Endothelial cell of umbilical vein (primary cell): ENCODE data around the gene CACNB4. TPM values are rescaled to one million over a fixed set of nuclear protein-coding genes. Genes with fewer than 3 reads are reported as not detected.

ENCODE experiments used
- BruUV-seq: library from RNA; stranded (reverse); fragments of 400-500 nt; replicated peaks from 2 replicates; lab custom pipeline; 2021; lab: Mats Ljungman, UMichigan
- CTCF ChIA-PET: fragments of 300-600, 350-600 bp; sonication (Branson Sonifier 250); formaldehyde crosslinking; loops from one replicate; lab custom pipeline; 2021; ENCODE audit warnings: antibody characterized with exemption, inconsistent platforms; lab: Charles Lee
- POLR2A ChIA-PET: fragments of 300-600, 350-600 bp; sonication (Branson Sonifier 250); formaldehyde crosslinking; loops from one replicate; lab custom pipeline; 2021; ENCODE audit warnings: antibody characterized with exemption, inconsistent platforms; lab: Charles Lee
- DNase-seq: peaks from one replicate; pipeline ENCODE4 v3.0.0-alpha.2; 2011; ENCODE audit warnings: low read depth, low spot score
- FAIRE-seq: peaks from 2 replicates; lab custom pipeline; 2011; peaks lifted over from hg19 to GRCh38; lab: Jason Lieb, UNC
- H2AFZ ChIP-seq: 2 replicates; pipeline ENCODE4 v1.6.0; 2012; ENCODE audit warnings: low read depth, low read length, control low read depth, inconsistent platforms
- H3K27ac ChIP-seq: 2 replicates; pipeline ENCODE4 v1.5.1; 2011; ENCODE audit warnings: low read depth, mild to moderate bottlenecking, control low read depth, low read length, moderate library complexity; ENCODE audit not compliant: insufficient read depth
- H3K27me3 ChIP-seq, 2 experiments: 2 replicates each; pipeline versions ENCODE4 v1.6.0 to v1.6.1; 2011; ENCODE audit warnings: low read length in 2 of 2, mixed read lengths in 1 of 2; ENCODE audit not compliant: control insufficient read depth in 2 of 2, insufficient read depth in 2 of 2
- H3K36me3 ChIP-seq, 2 experiments: 2 replicates in 1 of 2; 3 replicates in 1 of 2; pipeline ENCODE4 v1.5.1; 2011; ENCODE audit warnings: low read length in 2 of 2, mild to moderate bottlenecking in 1 of 2, moderate library complexity in 1 of 2; ENCODE audit not compliant: control insufficient read depth in 2 of 2, insufficient read depth in 2 of 2; ENCODE audit errors: extremely low read depth in 1 of 2
- H3K4me1 ChIP-seq: 3 replicates; pipeline ENCODE4 v1.5.1; 2011; ENCODE audit warnings: mild to moderate bottlenecking, low read length; ENCODE audit not compliant: control insufficient read depth, insufficient read depth; ENCODE audit errors: extremely low read depth
- H3K4me2 ChIP-seq: 2 replicates; pipeline ENCODE4 v1.6.1; 2011; ENCODE audit warnings: low read length, control low read depth, mixed read lengths; ENCODE audit not compliant: insufficient read depth
- H3K4me3 ChIP-seq, 3 experiments: fragments of 200-600 bp in 1 of 3; sonication (generic), shearing (Covaris generic) in 1 of 3; replicated peaks in 1 of 3; 2 replicates each; pipeline ENCODE4 v1.5.1; 2011 to 2016; ENCODE audit warnings: control low read depth in 3 of 3, low read length in 3 of 3, mild to moderate bottlenecking in 2 of 3, inconsistent platforms in 1 of 3, low read depth in 1 of 3, moderate library complexity in 1 of 3; ENCODE audit not compliant: insufficient read depth in 1 of 3
- H3K79me2 ChIP-seq: 2 replicates; pipeline ENCODE4 v1.6.0; 2012; ENCODE audit warnings: low read length, inconsistent platforms; ENCODE audit not compliant: control insufficient read depth, insufficient read depth
- H3K9ac ChIP-seq: replicated peaks from 2 replicates; pipeline ENCODE3; 2011; ENCODE audit warnings: low read length, control low read depth; ENCODE audit not compliant: insufficient read depth; ENCODE audit errors: extremely low read depth
- H3K9me1 ChIP-seq: replicated peaks from 3 replicates; pipeline ENCODE4 v1.6.0; 2011; ENCODE audit warnings: mild to moderate bottlenecking, low read length; ENCODE audit not compliant: control insufficient read depth, insufficient read depth; ENCODE audit errors: extremely low read depth
- H3K9me3 ChIP-seq: replicated peaks from 2 replicates; pipeline ENCODE4 v1.5.1; 2012; ENCODE audit warnings: low read length, inconsistent platforms; ENCODE audit not compliant: control insufficient read depth, insufficient read depth
- H4K20me1 ChIP-seq: replicated peaks from 2 replicates; pipeline ENCODE3; 2011; ENCODE audit warnings: mild to moderate bottlenecking, low read length; ENCODE audit not compliant: control insufficient read depth, insufficient read depth; ENCODE audit errors: extremely low read depth
- CTCF ChIP-seq, 2 donors: IDR thresholded peaks; 1 replicate in 1 of 2; 2 replicates in 1 of 2; pipeline ENCODE4 v1.5.1; 2011; ENCODE audit warnings: low read length in 2 of 2, mild to moderate bottlenecking in 2 of 2, moderate library complexity in 2 of 2, control low read depth in 1 of 2, inconsistent platforms in 1 of 2, low read depth in 1 of 2; ENCODE audit not compliant: insufficient read depth in 1 of 2; ENCODE audit errors: extremely low read depth in 1 of 2
- EZH2 ChIP-seq: IDR thresholded peaks from 2 replicates; pipeline ENCODE4 v1.6.1; 2012; ENCODE audit warnings: borderline replicate concordance, low read depth, mild to moderate bottlenecking, moderate library complexity, low read length, inconsistent platforms; ENCODE audit not compliant: severe bottlenecking
- GATA2 ChIP-seq: IDR thresholded peaks from 2 replicates; pipeline ENCODE4 v1.7.0; 2011; ENCODE audit warnings: low read depth, mild to moderate bottlenecking, moderate library complexity, mixed read lengths, low read length; ENCODE audit not compliant: insufficient read length, insufficient read depth
- JUN ChIP-seq: IDR thresholded peaks from 2 replicates; pipeline ENCODE4 v1.6.1; 2011; ENCODE audit warnings: borderline replicate concordance, low read depth; ENCODE audit not compliant: insufficient read length, insufficient read depth
- MAX ChIP-seq: IDR thresholded peaks from 2 replicates; pipeline ENCODE4 v1.6.1; 2011; ENCODE audit not compliant: insufficient read depth, insufficient read length
- MYC ChIP-seq: IDR thresholded peaks from one replicate; pipeline ENCODE4 v1.6.1; 2011; ENCODE audit warnings: mild to moderate bottlenecking, low read depth, low read length
- dilution Hi-C: fragments of 300-500 bp; cut with MboI; formaldehyde crosslinking; loops from one replicate; pipeline ENCODE4 v1.15.0; 2019; ENCODE audit warnings: low sequenced_read_pairs; ENCODE audit not compliant: extremely low pct_ligation_motif_present
- intact Hi-C: fragments of 100-400 bp; cut with micrococcal nuclease; formaldehyde crosslinking; loops from one replicate; pipeline ENCODE4 v1.10.0; 2022
- polyA plus RNA-seq, 4 experiments: library from polyadenylated mRNA; depleted of rRNA in 3 of 4; stranded (reverse) in 3 of 4; unstranded in 1 of 4; fragments of >200 nt; gene quantifications; 2 replicates each; pipeline versions ENCODE4 v1.2.1 to v1.2.3, GENCODE V29; 2011 to 2012; ENCODE audit warnings: missing spikeins in 1 of 4
- total RNA-seq: library from RNA; stranded (reverse); gene quantifications from 2 replicates; pipeline ENCODE4 v1.2.3, GENCODE V29; 2021

Gene CACNB4
- total and polyA plus RNA-seq, 2 donors (not counting 3 experiments of a cell fraction or from before 2014, with no cell fraction given), result 0.23 to 0.58 TPM

- H3K4me3 ChIP-seq, result no peak overlapping the region
- H3K9me1 ChIP-seq, result no peaks in the 10 kb centered on the region
- peaks cover 4 to 8% of the 10 kb centered on the region in 2 experiments for H3K27me3 ChIP-seq
- no peak overlapping the region for H3K9ac ChIP-seq
- H3K4me1 ChIP-seq, result no peaks in the 10 kb centered on the region
- H3K36me3 ChIP-seq, result no peaks in the 10 kb centered on the region
- no peak for FAIRE-seq
- intact Hi-C loops (no loop called here), dilution Hi-C loops (no loop called here)
- POLR2A ChIA-PET, result no interaction called here
- no peaks in the 10 kb centered on the region for H3K79me2 ChIP-seq
- DNase-seq, result no peak
- H4K20me1 ChIP-seq, result no peaks in the 10 kb centered on the region
- no peak overlapping the region for H3K27ac ChIP-seq
- no TSS peak for BruUV-seq
- CTCF ChIA-PET, result no interaction called here
- TF ChIP-seq MAX, result no peak
- TF ChIP-seq JUN, result no peak
- TF ChIP-seq MYC, result no peak
- TF ChIP-seq GATA2, result no peak
- no peak for TF ChIP-seq EZH2
- H2AFZ ChIP-seq, result no peak overlapping the region
- no peaks in the 10 kb centered on the region for H3K9me3 ChIP-seq
- no peak overlapping the region for H3K4me2 ChIP-seq
Measured at GRCh38 chr2:151869291-151869690, 229.6 kb downstream of the CACNB4 start.

GRCh38 chr2:151862700-151863099 is 236.1 kb downstream of the CACNB4 start:
- Histone ChIP-seq H3K9ac (no peak overlapping the region), H3K9me1 (no peaks in the 10 kb centered on the region), H3K9me3 (no peaks in the 10 kb centered on the region), H3K79me2 (no peaks in the 10 kb centered on the region), H3K27me3 (peaks cover 0 to 8% of the 10 kb centered on the region in 2 experiments), H2AFZ (no peak overlapping the region), H3K4me2 (no peak overlapping the region), H3K27ac (no peak overlapping the region), H3K4me3 (no peak overlapping the region), H4K20me1 (no peaks in the 10 kb centered on the region), H3K4me1 (no peaks in the 10 kb centered on the region), H3K36me3 (no peaks in the 10 kb centered on the region)
- dilution Hi-C loops (no loop called here), intact Hi-C loops (no loop called here)
- no TSS peak for BruUV-seq
- FAIRE-seq (no peak), DNase-seq (no peak)
- no peak for TF ChIP-seq CTCF (IDR thresholded peaks at IDR 0.05; ENCODE audit: extremely low read depth in 1 of 2, insufficient read depth in 1 of 2, low read depth in 1 of 2, low read length in 2 of 2)
- CTCF ChIA-PET, result interaction anchor here (1.3 to 1.8 kb wide), 2 partner anchors 11 to 15 kb away, joined by 3 to 5 read pairs; no protein-coding TSS in a partner anchor
- POLR2A ChIA-PET, result no interaction called here
